H1 (cell line): ENCODE results near the gene PTPRG. TPM values are rescaled to one million over a fixed set of nuclear protein-coding genes. Genes with fewer than 3 reads are reported as not detected.

Experiments used
- CBX5 ChIP-seq: fragments of 300-800, 300-1000 bp; sonication (generic); IDR thresholded peaks from 2 replicates; pipeline ENCODE4 v1.7.1; 2016; ENCODE audit warnings: antibody characterized with exemption, low read length, low read depth
- EP300 ChIP-seq, 2 experiments: IDR thresholded peaks; 1 replicate in 1 of 2; 2 replicates in 1 of 2; pipeline ENCODE4 v1.6.1; 2011 to 2012; ENCODE audit warnings: low read depth in 2 of 2, low read length in 2 of 2, mild to moderate bottlenecking in 2 of 2, borderline replicate concordance in 1 of 2, inconsistent platforms in 1 of 2, moderate library complexity in 1 of 2
- RAD21 ChIP-seq, 2 experiments: IDR thresholded peaks in 1 of 2; conservative IDR thresholded peaks in 1 of 2; 2 replicates each; pipeline ENCODE4 v1.6.1; 2011; ENCODE audit warnings: low read depth in 2 of 2, low read length in 2 of 2, improper control_type of control experiment in 1 of 2, inconsistent platforms in 1 of 2, mild to moderate bottlenecking in 1 of 2, moderate library complexity in 1 of 2
- RFX5 ChIP-seq: IDR thresholded peaks from 2 replicates; pipeline ENCODE4 v1.6.1; 2011; ENCODE audit warnings: low read depth, low read length, improper control_type of control experiment, borderline replicate concordance
- SIRT6 ChIP-seq: IDR thresholded peaks from one replicate; pipeline ENCODE4 v1.7.1; 2012; ENCODE audit warnings: low read length, inconsistent platforms
- SP2 ChIP-seq: IDR thresholded peaks from 2 replicates; pipeline ENCODE4 v1.6.1; 2012; ENCODE audit warnings: mild to moderate bottlenecking, low read length, inconsistent platforms
- SRF ChIP-seq: IDR thresholded peaks from 2 replicates; pipeline ENCODE4 v1.6.1; 2011; ENCODE audit warnings: mild to moderate bottlenecking, low read depth, low read length, moderate library complexity
- polyA plus RNA-seq, 7 experiments: library from polyadenylated mRNA; depleted of rRNA in 3 of 7; stranded (reverse) in 5 of 7; unstranded in 2 of 7; fragments of >200 nt in 5 of 7; fragments of 200-250 nt in 2 of 7; gene quantifications; 1 replicate in 5 of 7; 2 replicates in 1 of 7; 4 replicates in 1 of 7; pipeline versions ENCODE4 v1.2.1 to v1.2.3, GENCODE V29; 2011 to 2013; ENCODE audit warnings: missing spikeins in 2 of 7, mixed read lengths in 2 of 7
- total RNA-seq: library from RNA; stranded (reverse); fragmentation: NEBNext Ultra II Directional; extraction: Animal tissue kit (Norgen Biotek cat#: 25700); gene quantifications from 2 replicates; pipeline ENCODE4 v1.2.1, GENCODE V29; 2021

PTPRG gene
- total and polyA plus RNA-seq, 2 of the 8 experiments (the other 6 are each of a cell fraction or from before 2014, with no cell fraction given) = 23.3 to 96.2 TPM

DNA sequence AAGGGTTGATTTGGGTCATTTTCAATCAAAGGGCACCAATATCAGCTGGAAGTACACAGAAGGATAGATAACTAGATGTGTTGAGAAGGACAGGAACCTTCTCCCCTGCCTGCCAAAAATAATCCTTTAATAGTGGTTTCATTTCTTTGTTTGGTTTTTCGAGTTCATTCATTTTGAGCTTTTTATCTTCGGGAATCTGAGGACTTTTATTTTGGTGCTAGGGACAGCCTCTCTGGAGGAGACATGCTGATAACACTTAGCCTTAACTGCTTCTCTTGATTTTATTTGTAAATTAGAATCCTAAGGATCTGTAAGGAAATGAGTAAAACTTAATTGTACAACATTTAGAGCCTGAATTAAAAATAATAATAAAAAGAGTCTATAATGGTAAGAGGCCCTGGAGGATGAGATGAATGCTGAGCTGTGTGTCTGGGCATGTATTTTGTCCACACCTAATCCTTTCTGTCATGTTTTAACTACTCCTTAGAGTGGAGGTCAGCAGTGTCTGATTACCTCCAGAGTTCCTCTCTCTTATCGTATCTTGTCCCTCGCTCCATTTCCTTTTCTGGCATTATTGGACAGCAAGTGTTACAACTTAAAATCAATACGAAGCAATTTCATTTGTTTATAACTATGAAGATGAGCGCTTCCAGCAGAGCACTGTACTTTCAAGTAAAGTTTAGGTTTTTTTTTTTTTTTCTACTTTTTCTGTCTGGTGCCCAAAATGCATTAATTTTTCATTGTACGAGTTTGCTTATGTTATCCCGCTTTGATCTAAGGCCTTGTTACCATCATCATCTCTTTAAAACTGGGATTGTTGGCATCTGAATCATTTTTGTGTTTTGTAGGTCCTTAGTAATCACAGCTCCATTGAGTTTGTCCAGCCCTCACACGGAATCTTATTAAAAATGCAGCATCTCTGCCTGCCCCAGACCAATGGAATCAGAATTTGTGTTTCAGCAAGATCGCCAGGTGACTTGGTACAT lies 22.8 kb downstream of the PTPRG start (continued):
- no peak for TF ChIP-seq EP300 (IDR thresholded peaks at IDR 0.05; ENCODE audit: borderline replicate concordance in 1 of 2, low read depth in 2 of 2, low read length in 2 of 2)
- TF ChIP-seq SIRT6 = no peak
- no peak for TF ChIP-seq RAD21 (IDR thresholded peaks at IDR 0.05 in 1 of 2, conservative IDR thresholded peaks at IDR 0.05 in 1 of 2; ENCODE audit: low read depth in 2 of 2, low read length in 2 of 2)
- no peak for TF ChIP-seq SRF
- TF ChIP-seq SP2 = no peak
- no peak for TF ChIP-seq CBX5
- TF ChIP-seq RFX5 = no peak
